GM13977 (cell line): ENCODE data around the gene ZSWIM1.

ENCODE experiments used
- DNase-seq: peaks from one replicate; pipeline ENCODE4 v3.0.0; 2012; ENCODE audit warnings: low spot score
- CTCF ChIP-seq: IDR thresholded peaks from 2 replicates; pipeline ENCODE4 v1.5.1; 2012; ENCODE audit warnings: mild to moderate bottlenecking, control low read depth; ENCODE audit not compliant: insufficient read depth; ENCODE audit errors: extremely low read depth, missing control alignments
- in situ Hi-C: fragments of 300-500 bp; cut with MboI; formaldehyde crosslinking; loops from one replicate; pipeline ENCODE4 v1.12.0; 2022; ENCODE audit warnings: low sequenced_read_pairs, low pct_unique_long_range_greater_than_20kb, mixed read lengths, inconsistent platforms; ENCODE audit not compliant: unreplicated experiment

ZSWIM1 gene

GRCh38 chr20:45874576-45874975 is 6.5 kb upstream of the ZSWIM1 start:
- in situ Hi-C loops, result no loop called here
- no peak for DNase-seq
- TF ChIP-seq CTCF, result no peak

GRCh38 chr20:45878076-45878761 is 2.8 kb upstream of the ZSWIM1 start:
- DNase-seq, result no peak
- in situ Hi-C loops, result no loop called here
- TF ChIP-seq CTCF, result no peak

GRCh38 chr20:45882469-45883099 is 1.6 kb downstream of the ZSWIM1 start:
- in situ Hi-C loops, result no loop called here
- TF ChIP-seq CTCF, result no peak
- DNase-seq, result no peak

- no peak for TF ChIP-seq CTCF
- in situ Hi-C loops, result no loop called here
- DNase-seq, result no peak
These were observed 2.1 kb downstream of the ZSWIM1 start for GRCh38 chr20:45883100-45883469.

- DNase-seq, result no peak
- in situ Hi-C loops, result no loop called here
- no peak for TF ChIP-seq CTCF
These were observed 5.7 kb downstream of the ZSWIM1 start for GRCh38 chr20:45886590-45887345.

GRCh38 chr20:45887346-45887715 is 6.3 kb downstream of the ZSWIM1 start, which contains the start of gene SPATA25:
Gene SPATA25, minus strand, starts transcription at chr20:45887622. Its CDS starts 32 bp downstream, at chr20:45887590.
- in situ Hi-C loops, result no loop called here
- DNase-seq, result no peak
- TF ChIP-seq CTCF, result no peak
